Natural killer cell (primary cell): ENCODE results near the gene NDC1. TPM values are rescaled to one million over a fixed set of nuclear protein-coding genes. Genes with fewer than 3 reads are reported as not detected.

Experiments used
- ATAC-seq, 3 donors: fragments of 150-1000 bp in 2 of 3; fragments of 200-7000 bp in 1 of 3; cut with Tn5 transposase; 1 replicate in 1 of 3; 2 replicates in 2 of 3; pipeline ENCODE4 v1.10.0; 2021; ENCODE audit warnings: mild to moderate bottlenecking in 2 of 3, moderate library complexity in 2 of 3
- DNase-seq, 2 donors: peaks; one replicate each; pipeline versions ENCODE4 v3.0.0 to v3.0.0-alpha.2; 2013 to 2021; ENCODE audit warnings: mixed read lengths in 1 of 2
- H3K27ac ChIP-seq: one replicate; pipeline ENCODE4 v1.5.1; 2013; ENCODE audit warnings: mild to moderate bottlenecking, low read length
- H3K27me3 ChIP-seq: one replicate; pipeline ENCODE4 v1.6.1; 2013; ENCODE audit warnings: low read length; ENCODE audit not compliant: control insufficient read depth, insufficient read depth
- H3K36me3 ChIP-seq: one replicate; pipeline ENCODE4 v1.6.1; 2013; ENCODE audit warnings: low read length; ENCODE audit not compliant: control insufficient read depth, insufficient read depth
- H3K4me1 ChIP-seq: one replicate; pipeline ENCODE4 v1.6.1; 2013; ENCODE audit warnings: low read length; ENCODE audit not compliant: control insufficient read depth, insufficient read depth
- H3K4me3 ChIP-seq: one replicate; pipeline ENCODE4 v1.5.1; 2013; ENCODE audit warnings: low read length
- H3K9me3 ChIP-seq: one replicate; pipeline ENCODE4 v1.6.1; 2013; ENCODE audit warnings: low read length; ENCODE audit not compliant: control insufficient read depth, insufficient read depth
- H3K27ac Mint-ChIP-seq, 2 donors: one replicate each; pipeline ENCODE4 v1.8.0; 2022; ENCODE audit warnings: mild to moderate bottlenecking in 2 of 2, mixed read lengths in 2 of 2, moderate library complexity in 1 of 2
- H3K27me3 Mint-ChIP-seq, 2 donors: one replicate each; pipeline ENCODE4 v1.8.0; 2022; ENCODE audit warnings: low read depth in 2 of 2, mixed read lengths in 2 of 2
- H3K36me3 Mint-ChIP-seq: one replicate; pipeline ENCODE4 v1.8.0; 2022; ENCODE audit warnings: mixed read lengths
- H3K4me1 Mint-ChIP-seq, 2 donors: one replicate each; pipeline ENCODE4 v1.8.0; 2022; ENCODE audit warnings: mixed read lengths in 2 of 2
- H3K4me3 Mint-ChIP-seq: one replicate; pipeline ENCODE4 v1.8.0; 2022; ENCODE audit warnings: mild to moderate bottlenecking, moderate library complexity, mixed read lengths
- H3K9me3 Mint-ChIP-seq, 2 donors: one replicate each; pipeline ENCODE4 v1.8.0; 2022; ENCODE audit warnings: mixed read lengths in 2 of 2
- WGBS: methylation state at CpG from one replicate; pipeline ENCODE4 v1.1.7; 2013; ENCODE audit warnings: missing lambda C conversion rate; ENCODE audit not compliant: insufficient coverage; 5-methylcytosine and 5-hydroxymethylcytosine counted together
- intact Hi-C: fragments of 100-400 bp; cut with micrococcal nuclease; formaldehyde crosslinking; loops from one replicate; pipeline ENCODE4 v1.14.2; 2022
- total RNA-seq, 4 donors: library from RNA; stranded (reverse); fragments of 120-200 nt in 1 of 4; gene quantifications; one replicate each; pipeline versions ENCODE4 v1.2.3 to v1.2.4, GENCODE V29; 2013 to 2022
- TF ChIP-seq, protein P1 (sequence below): fragments of 200-600 bp; IDR thresholded peaks from one replicate; pipeline ENCODE4 v1.8.0; 2022; ENCODE audit warnings: antibody characterized with exemption

Gene NDC1
- total RNA-seq, 3 donors from 2014 or later (not counting 1 experiment from before 2014, with no cell fraction given) = 4.3 to 6.3 (median 5.2) TPM

DNA sequence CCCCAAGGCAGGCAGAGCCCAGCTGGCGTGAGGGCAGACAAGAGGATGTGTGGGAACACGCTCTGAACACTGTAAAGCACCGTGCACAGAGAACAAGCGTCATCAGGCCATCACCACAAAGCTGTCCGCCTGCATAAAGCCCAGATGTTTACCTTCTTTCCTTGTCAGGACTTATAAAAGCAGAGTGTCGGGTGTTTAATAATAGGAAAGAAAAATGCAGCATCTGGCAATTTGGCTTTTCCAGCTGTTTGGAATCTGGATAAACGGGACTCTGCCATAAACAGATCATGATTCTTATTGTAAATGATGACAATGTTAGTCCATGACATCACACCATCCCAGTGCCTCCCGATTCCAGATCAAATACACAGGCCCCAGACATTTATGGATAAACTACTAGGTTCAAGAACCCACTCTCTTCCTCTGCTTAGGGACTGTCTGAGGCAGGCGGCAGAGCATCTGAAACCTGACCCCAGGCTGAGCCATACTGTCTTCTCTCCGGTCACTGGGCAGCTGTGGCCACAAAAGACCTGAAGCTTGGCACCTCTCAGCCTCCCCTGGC, 103.4 kb downstream of the NDC1 start:
- TF ChIP-seq, protein P1, sequence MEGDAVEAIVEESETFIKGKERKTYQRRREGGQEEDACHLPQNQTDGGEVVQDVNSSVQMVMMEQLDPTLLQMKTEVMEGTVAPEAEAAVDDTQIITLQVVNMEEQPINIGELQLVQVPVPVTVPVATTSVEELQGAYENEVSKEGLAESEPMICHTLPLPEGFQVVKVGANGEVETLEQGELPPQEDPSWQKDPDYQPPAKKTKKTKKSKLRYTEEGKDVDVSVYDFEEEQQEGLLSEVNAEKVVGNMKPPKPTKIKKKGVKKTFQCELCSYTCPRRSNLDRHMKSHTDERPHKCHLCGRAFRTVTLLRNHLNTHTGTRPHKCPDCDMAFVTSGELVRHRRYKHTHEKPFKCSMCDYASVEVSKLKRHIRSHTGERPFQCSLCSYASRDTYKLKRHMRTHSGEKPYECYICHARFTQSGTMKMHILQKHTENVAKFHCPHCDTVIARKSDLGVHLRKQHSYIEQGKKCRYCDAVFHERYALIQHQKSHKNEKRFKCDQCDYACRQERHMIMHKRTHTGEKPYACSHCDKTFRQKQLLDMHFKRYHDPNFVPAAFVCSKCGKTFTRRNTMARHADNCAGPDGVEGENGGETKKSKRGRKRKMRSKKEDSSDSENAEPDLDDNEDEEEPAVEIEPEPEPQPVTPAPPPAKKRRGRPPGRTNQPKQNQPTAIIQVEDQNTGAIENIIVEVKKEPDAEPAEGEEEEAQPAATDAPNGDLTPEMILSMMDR = no peak
- Mint-ChIP-seq H3K9me3 (no peaks in the 10 kb centered on the region), H3K4me3 (no peak overlapping the region), H3K27ac (no peak overlapping the region), H3K27me3 (peaks cover 34 to 50% of the 10 kb centered on the region in 2 donors), H3K36me3 (no peaks in the 10 kb centered on the region), H3K4me1 (no peaks in the 10 kb centered on the region)
- Histone ChIP-seq H3K27me3 (peaks cover 13% of the 10 kb centered on the region), H3K4me1 (peaks cover 10% of the 10 kb centered on the region), H3K4me3 (no peak overlapping the region), H3K27ac (no peak overlapping the region), H3K36me3 (no peaks in the 10 kb centered on the region), H3K9me3 (no peaks in the 10 kb centered on the region)
- intact Hi-C loops = no loop called here
- no peak for ATAC-seq
- 84% methylated on average over 10 of the region's 10 CpGs for WGBS
- DNase-seq = no peak

DNA sequence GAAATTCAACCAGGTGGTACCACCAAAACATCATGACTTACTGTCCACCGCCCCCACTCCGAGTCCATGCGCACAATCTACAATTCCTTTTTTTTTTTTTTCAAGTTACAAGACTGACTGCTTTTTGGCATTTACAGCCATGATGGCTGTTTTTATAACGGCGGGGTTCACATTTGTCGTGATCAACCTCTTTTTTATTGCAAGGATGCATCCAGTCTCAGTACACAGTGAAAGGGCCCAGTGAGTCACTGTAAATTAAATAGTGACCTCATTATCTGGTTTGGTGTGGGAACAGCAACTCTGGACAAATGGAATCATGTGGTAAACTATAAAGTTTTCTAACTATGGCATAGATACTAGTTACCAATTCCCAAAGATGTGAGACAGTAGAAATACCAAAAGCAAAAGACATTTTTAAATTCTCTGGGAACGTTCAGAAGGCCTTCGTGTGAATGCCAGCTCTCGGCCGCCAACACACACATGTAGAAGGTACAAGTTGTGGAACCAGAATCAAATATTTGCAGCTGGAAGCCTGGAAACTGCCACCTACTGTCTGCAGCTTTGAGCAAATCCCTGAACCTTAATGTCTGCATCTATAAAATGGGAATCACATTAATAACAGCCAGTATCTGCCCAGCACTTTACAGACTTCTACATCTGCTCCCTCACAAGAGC, 104.0 kb downstream of the NDC1 start:
- H3K4me3 Mint-ChIP-seq = no peak overlapping the region
- WGBS = 94% methylated on average over 10 of the region's 10 CpGs
- no peaks in the 10 kb centered on the region for H3K4me1 Mint-ChIP-seq
- H3K27ac Mint-ChIP-seq = no peak overlapping the region
- no peak for DNase-seq
- peaks cover 34 to 50% of the 10 kb centered on the region in 2 donors for H3K27me3 Mint-ChIP-seq
- ATAC-seq = no peak
- H3K9me3 Mint-ChIP-seq = no peaks in the 10 kb centered on the region
- H3K9me3 ChIP-seq = no peaks in the 10 kb centered on the region
- H3K27me3 ChIP-seq = peaks cover 9% of the 10 kb centered on the region
- H3K4me1 ChIP-seq = peaks cover 10% of the 10 kb centered on the region
- TF ChIP-seq, protein P1 = no peak
- H3K27ac ChIP-seq = no peak overlapping the region
- H3K36me3 ChIP-seq = no peaks in the 10 kb centered on the region
- no peaks in the 10 kb centered on the region for H3K36me3 Mint-ChIP-seq
- H3K4me3 ChIP-seq = no peak overlapping the region
- intact Hi-C loops = no loop called here

DNA sequence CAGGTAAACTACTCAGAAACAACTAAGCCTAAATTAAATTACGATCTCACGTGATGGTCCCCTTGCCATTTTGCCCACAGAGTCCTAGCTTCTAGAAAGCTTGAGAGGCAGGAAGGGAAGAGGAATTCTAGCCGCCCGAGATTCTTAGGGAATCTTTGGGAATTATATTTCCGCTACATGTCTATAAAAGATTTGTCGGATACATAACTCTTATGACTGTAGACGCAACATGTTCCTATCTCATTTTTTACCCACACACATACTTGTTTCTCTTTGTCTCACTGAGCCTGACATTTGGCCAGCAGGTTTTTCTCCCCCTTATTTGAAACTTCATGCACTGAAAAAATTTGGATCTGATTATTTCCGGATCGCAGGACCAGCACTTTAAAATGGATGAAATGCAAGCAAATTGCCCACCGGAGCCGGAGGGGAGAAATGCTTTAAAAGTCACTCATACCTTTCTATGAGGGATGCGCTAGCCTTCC, 104.6 kb downstream of the NDC1 start:
- TF ChIP-seq, protein P1 = no peak
- no peaks in the 10 kb centered on the region for H3K9me3 ChIP-seq
- no peak overlapping the region for H3K27ac ChIP-seq
- H3K4me3 ChIP-seq = no peak overlapping the region
- ATAC-seq (no peak), DNase-seq (no peak)
- H3K4me1 ChIP-seq = peaks cover 6% of the 10 kb centered on the region
- Mint-ChIP-seq H3K4me1 (no peaks in the 10 kb centered on the region), H3K9me3 (no peaks in the 10 kb centered on the region), H3K4me3 (no peak overlapping the region), H3K27ac (no peak overlapping the region), H3K27me3 (peaks cover 34 to 50% of the 10 kb centered on the region in 2 donors), H3K36me3 (no peaks in the 10 kb centered on the region)
- 92% methylated on average over 12 of the region's 12 CpGs for WGBS
- intact Hi-C loops = no loop called here
- H3K27me3 ChIP-seq = peaks cover 9% of the 10 kb centered on the region
- no peaks in the 10 kb centered on the region for H3K36me3 ChIP-seq
